Endodermal cell (in vitro differentiated cells): ENCODE measurements around the gene PKP2. TPM values are rescaled to one million over a fixed set of nuclear protein-coding genes. Genes with fewer than 3 reads are reported as not detected.
"Not testable (repeated sequence)": the region's sequence is repeated elsewhere in the genome, so short reads cannot be mapped to it uniquely, and the experiment has no call there.

Source experiments
- DNase-seq: peaks from one replicate; pipeline ENCODE4 v3.0.0-alpha.2; 2017
- H3K27ac ChIP-seq: 2 replicates; pipeline ENCODE4 v1.5.1; 2013; ENCODE audit warnings: mild to moderate bottlenecking, low read depth, low read length, moderate library complexity
- H3K27me3 ChIP-seq: 2 replicates; pipeline ENCODE4 v1.6.1; 2013; ENCODE audit warnings: mild to moderate bottlenecking, low read length, moderate library complexity; ENCODE audit not compliant: insufficient read depth, control insufficient read depth, poor library complexity, severe bottlenecking
- H3K36me3 ChIP-seq: 2 replicates; pipeline ENCODE4 v1.7.0; 2013; ENCODE audit warnings: mild to moderate bottlenecking, low read length, moderate library complexity; ENCODE audit not compliant: control insufficient read depth, insufficient read depth
- H3K4me1 ChIP-seq: one replicate; pipeline ENCODE4 v1.7.0; 2013; ENCODE audit warnings: low read length; ENCODE audit not compliant: control insufficient read depth, insufficient read depth
- H3K4me3 ChIP-seq: 2 replicates; pipeline ENCODE4 v1.5.1; 2013; ENCODE audit warnings: mild to moderate bottlenecking, low read length, moderate library complexity
- H3K9ac ChIP-seq: 2 replicates; pipeline ENCODE4 v1.6.1; 2013; ENCODE audit warnings: mild to moderate bottlenecking, low read length, moderate library complexity; ENCODE audit not compliant: poor library complexity, severe bottlenecking; ENCODE audit errors: extremely low read depth
- H3K9me3 ChIP-seq: 2 replicates; pipeline ENCODE4 v1.6.1; 2013; ENCODE audit warnings: mild to moderate bottlenecking, low read length, moderate library complexity; ENCODE audit not compliant: control insufficient read depth
- H3K27ac Mint-ChIP-seq: 2 replicates; pipeline ENCODE4 v1.8.0; 2020; ENCODE audit warnings: mixed read lengths
- H3K27me3 Mint-ChIP-seq: 2 replicates; pipeline ENCODE4 v1.8.0; 2021; ENCODE audit warnings: mild to moderate bottlenecking, mixed read lengths; ENCODE audit not compliant: insufficient read depth
- H3K36me3 Mint-ChIP-seq: 2 replicates; pipeline ENCODE4 v1.8.0; 2020; ENCODE audit warnings: low read depth, mixed read lengths
- H3K4me1 Mint-ChIP-seq: 2 replicates; pipeline ENCODE4 v1.8.0; 2020; ENCODE audit warnings: mixed read lengths
- H3K4me3 Mint-ChIP-seq: 2 replicates; pipeline ENCODE4 v1.8.0; 2020; ENCODE audit warnings: mild to moderate bottlenecking, moderate library complexity, mixed read lengths
- H3K9me3 Mint-ChIP-seq: 2 replicates; pipeline ENCODE4 v1.8.0; 2020; ENCODE audit warnings: mild to moderate bottlenecking, mixed read lengths
- WGBS, 2 experiments: methylation state at CpG; one replicate each; pipeline versions ENCODE4 v1.1.5 to v1.1.7; 2013; ENCODE audit warnings: missing lambda C conversion rate in 2 of 2, mixed read lengths in 1 of 2; ENCODE audit not compliant: insufficient coverage in 1 of 2, insufficient read length in 1 of 2; 5-methylcytosine and 5-hydroxymethylcytosine counted together
- total RNA-seq, 2 donors: library from RNA; stranded (reverse); fragmentation: NEBNext Ultra II Directional in 1 of 2; extraction: Animal tissue kit (Norgen Biotek cat#: 25700) in 1 of 2; gene quantifications; 2 replicates in 1 of 2; 3 replicates in 1 of 2; pipeline ENCODE4 v1.2.1, GENCODE V29; 2021
- TF ChIP-seq, protein P1 (sequence below): fragments of 200-600 bp; sonication (generic); conservative IDR thresholded peaks from 2 replicates; pipeline ENCODE4 v1.5.0; 2021; ENCODE audit warnings: antibody characterized with exemption, mild to moderate bottlenecking

The PKP2 gene
- total RNA-seq, 2 donors from 2014 or later: 62.5 to 124 TPM

DNA sequence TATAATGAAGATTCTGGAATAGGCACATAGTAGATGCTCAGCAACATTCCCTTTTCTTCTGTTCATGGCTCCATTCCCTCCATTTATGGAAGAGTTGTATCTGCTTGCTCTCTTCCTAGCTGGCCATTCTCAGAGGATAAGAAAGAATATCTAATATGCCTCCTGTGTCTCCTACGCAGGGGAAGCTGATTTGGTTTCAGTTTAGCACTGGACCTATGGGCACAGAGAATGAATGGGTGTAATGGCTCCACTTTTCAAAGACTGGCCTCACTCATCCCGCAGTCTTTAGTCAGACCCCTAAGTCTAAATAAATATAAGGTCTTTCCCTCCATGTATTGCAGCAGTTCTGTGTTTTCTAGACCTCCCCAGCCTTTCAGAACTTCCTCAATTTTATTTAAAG is 2.0 kb downstream of the PKP2 start:
- Mint-ChIP-seq H3K9me3 (no peaks in the 10 kb centered on the region), H3K27ac (peak overlapping the region; percentile 40), H3K36me3 (peaks cover 8% of the 10 kb centered on the region), H3K4me1 (peaks cover 56% of the 10 kb centered on the region), H3K4me3 (peak overlapping the region; percentile 71), H3K27me3 (peaks cover 2% of the 10 kb centered on the region)
- TF ChIP-seq, protein P1, sequence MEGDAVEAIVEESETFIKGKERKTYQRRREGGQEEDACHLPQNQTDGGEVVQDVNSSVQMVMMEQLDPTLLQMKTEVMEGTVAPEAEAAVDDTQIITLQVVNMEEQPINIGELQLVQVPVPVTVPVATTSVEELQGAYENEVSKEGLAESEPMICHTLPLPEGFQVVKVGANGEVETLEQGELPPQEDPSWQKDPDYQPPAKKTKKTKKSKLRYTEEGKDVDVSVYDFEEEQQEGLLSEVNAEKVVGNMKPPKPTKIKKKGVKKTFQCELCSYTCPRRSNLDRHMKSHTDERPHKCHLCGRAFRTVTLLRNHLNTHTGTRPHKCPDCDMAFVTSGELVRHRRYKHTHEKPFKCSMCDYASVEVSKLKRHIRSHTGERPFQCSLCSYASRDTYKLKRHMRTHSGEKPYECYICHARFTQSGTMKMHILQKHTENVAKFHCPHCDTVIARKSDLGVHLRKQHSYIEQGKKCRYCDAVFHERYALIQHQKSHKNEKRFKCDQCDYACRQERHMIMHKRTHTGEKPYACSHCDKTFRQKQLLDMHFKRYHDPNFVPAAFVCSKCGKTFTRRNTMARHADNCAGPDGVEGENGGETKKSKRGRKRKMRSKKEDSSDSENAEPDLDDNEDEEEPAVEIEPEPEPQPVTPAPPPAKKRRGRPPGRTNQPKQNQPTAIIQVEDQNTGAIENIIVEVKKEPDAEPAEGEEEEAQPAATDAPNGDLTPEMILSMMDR: no peak
- Histone ChIP-seq H3K4me3 (peak overlapping the region; percentile 92), H3K9me3 (no peaks in the 10 kb centered on the region), H3K27me3 (no peaks in the 10 kb centered on the region), H3K36me3 (peaks cover 7% of the 10 kb centered on the region), H3K27ac (no peak overlapping the region), H3K9ac (peak overlapping the region; percentile 54), H3K4me1 (peaks cover 4% of the 10 kb centered on the region)
- 83 to 94% methylated on average over 2 of the region's 2 CpGs for WGBS, 2 experiments
- DNase-seq: no peak

- Histone ChIP-seq H3K27ac (no peak overlapping the region), H3K4me1 (peaks cover 4% of the 10 kb centered on the region), H3K4me3 (peak overlapping the region; percentile 92), H3K9me3 (no peaks in the 10 kb centered on the region), H3K27me3 (no peaks in the 10 kb centered on the region), H3K9ac (peak overlapping the region; percentile 38), H3K36me3 (peaks cover 16% of the 10 kb centered on the region)
- TF ChIP-seq, protein P1: no peak
- Mint-ChIP-seq H3K4me1 (peaks cover 57% of the 10 kb centered on the region), H3K9me3 (no peaks in the 10 kb centered on the region), H3K27me3 (peaks cover 2% of the 10 kb centered on the region), H3K36me3 (peaks cover 16% of the 10 kb centered on the region), H3K27ac (peak overlapping the region; percentile 92), H3K4me3 (peak overlapping the region; percentile 71)
- DNase-seq: no peak
- WGBS, 2 experiments: 26 to 50% methylated on average over 1 to 2 of the region's 2 CpGs
Observed at GRCh38 chr12:32893458-32893857, 3.1 kb downstream of the PKP2 start.

DNA sequence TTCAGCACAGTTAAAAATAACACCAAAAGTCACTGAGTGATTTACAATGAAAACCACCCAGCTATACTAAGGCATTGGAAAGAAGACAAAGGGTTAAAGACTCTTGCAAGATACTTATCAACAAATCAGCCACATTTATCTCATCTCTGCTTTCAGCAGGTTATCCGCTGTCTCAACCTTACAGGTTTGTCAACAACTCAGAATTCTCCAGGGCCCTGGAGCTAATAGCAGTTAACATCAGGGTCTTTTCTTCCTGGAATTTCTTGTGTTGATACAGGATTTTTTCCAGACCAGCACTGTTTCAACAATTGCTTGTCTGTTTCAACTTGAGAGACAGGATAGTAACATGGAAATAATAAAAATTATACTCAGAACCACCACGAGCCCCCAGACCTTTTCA is 3.5 kb downstream of the PKP2 start:
- peak overlapping the region; percentile 71 for H3K4me3 Mint-ChIP-seq
- peaks cover 54% of the 10 kb centered on the region for H3K4me1 Mint-ChIP-seq
- H3K4me3 ChIP-seq: peak overlapping the region; percentile 92

DNA sequence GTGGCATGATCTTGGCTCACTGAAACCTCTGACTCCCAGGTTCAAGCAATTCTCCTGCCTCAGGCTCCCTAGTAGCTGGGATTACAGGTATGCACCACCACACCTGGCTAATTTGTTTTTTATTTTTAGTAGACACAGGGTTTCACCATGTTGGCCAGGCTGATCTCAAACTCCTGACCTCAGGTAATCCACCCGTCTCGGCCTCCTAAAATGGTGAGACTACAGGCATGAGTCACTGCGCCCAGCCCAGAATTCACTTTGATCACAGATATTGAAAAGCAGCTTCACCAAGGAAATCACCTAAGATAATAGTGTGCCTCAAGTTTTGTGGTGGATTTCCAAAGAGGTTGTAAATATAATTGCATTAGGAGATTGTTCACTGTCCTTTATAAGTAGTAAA is 4.2 kb downstream of the PKP2 start:
- Mint-ChIP-seq H3K4me3 (peak overlapping the region; percentile 71), H3K36me3 (peaks cover 24% of the 10 kb centered on the region), H3K27ac (peak overlapping the region; percentile 93), H3K4me1 (peaks cover 48% of the 10 kb centered on the region)
- not testable (repeated sequence) for H3K9me3 ChIP-seq, H3K4me1 ChIP-seq, DNase-seq, H3K27me3 ChIP-seq, H3K27me3 Mint-ChIP-seq, H3K9me3 Mint-ChIP-seq
- WGBS, 2 experiments: 69 to 76% methylated on average over 3 of the region's 3 CpGs
- peak overlapping the region; percentile 35 for H3K9ac ChIP-seq
- peak overlapping the region; percentile 18 for H3K27ac ChIP-seq
- H3K36me3 ChIP-seq: peaks cover 24% of the 10 kb centered on the region
- H3K4me3 ChIP-seq: peak overlapping the region; percentile 92

More for the DNA sequence above, 3.5 kb downstream of the PKP2 start:
- TF ChIP-seq, protein P1: no peak
- peaks cover 2% of the 10 kb centered on the region for H3K27me3 Mint-ChIP-seq
- H3K9me3 ChIP-seq: no peaks in the 10 kb centered on the region
- no peak for DNase-seq
- no peaks in the 10 kb centered on the region for H3K27me3 ChIP-seq
- H3K9ac ChIP-seq: peak overlapping the region; percentile 38
- no peak overlapping the region for H3K27ac ChIP-seq
- peaks cover 18% of the 10 kb centered on the region for H3K36me3 ChIP-seq
- WGBS, 2 experiments: 10 to 60% methylated on average over 1 to 2 of the region's 2 CpGs
- H3K4me1 ChIP-seq: peaks cover 4% of the 10 kb centered on the region
- peaks cover 17% of the 10 kb centered on the region for H3K36me3 Mint-ChIP-seq
- H3K27ac Mint-ChIP-seq: peak overlapping the region; percentile 92
- H3K9me3 Mint-ChIP-seq: no peaks in the 10 kb centered on the region
